Ecto neural progenitor cell (in vitro differentiated cells): ENCODE measurements around the gene SMAD7.

ENCODE experiments used
- DNase-seq: peaks from one replicate; pipeline ENCODE4 v3.0.0-alpha.2; 2018; ENCODE audit warnings: low spot score

Gene SMAD7

DNA sequence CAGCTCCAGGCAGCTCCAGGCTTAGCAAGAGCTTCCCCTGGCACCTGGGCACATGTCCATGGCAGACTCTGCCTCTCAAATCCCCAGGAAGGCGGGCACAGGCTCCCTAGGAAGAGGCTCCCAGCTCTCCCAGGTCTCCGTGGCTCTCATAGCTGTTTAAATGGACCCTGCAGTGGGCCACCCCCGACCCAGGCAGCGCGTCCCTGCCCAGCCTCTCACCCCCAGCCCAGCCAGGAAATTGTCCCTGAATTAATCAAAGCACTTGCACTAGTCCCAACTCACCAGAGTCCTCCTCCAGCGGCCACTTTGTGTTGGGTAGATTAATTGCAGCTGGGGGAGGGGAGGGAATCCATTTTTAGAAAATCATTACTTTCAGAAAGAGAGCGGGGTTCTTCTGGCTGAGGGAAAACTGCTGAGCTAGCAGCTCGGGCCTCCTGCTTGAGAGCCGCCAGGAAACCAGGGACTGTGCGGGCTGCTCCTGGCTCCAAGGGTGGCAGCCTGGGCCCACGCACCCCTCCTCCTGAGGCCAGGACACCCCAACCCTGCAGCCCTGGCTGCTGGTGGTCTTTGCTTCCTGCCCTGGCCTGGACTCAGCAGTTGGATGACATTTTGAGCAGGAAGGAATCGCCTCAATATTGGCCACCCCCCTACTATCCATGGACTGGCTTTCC is 36.0 kb downstream of the SMAD7 start:
- no peak for DNase-seq

GRCh38 chr18:48913775-48914174 is 37.0 kb downstream of the SMAD7 start:
- DNase-seq = no peak

- DNase-seq = no peak
Observed at GRCh38 chr18:48913201-48913600, 37.6 kb downstream of the SMAD7 start.

DNA sequence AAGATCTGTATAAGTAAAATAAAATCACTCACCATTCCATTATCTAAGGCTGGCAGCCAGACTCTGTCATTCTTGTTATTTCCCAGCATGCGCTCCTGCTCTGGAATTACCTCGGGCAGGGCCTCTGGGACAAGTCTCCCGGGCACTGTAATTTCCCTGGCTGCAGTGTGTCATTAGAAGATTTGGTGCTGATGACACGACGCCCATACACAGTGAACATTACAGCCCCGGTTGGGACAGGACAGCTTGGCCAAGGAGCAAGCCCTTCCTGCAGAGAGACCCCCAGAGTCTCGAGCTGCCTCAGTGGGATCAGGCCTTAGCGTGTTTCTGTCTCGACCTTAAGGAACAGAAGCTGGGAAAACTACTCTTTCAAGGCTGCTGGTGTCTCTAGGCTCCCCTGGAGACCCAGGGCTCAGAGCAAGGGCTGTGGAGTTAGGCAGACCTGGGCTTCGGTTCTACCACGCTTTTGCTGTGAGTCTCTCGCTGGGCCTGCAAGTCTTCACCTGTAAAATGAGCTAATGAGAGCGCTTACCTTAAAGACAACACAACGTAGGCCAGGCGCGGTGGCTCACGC is 39.7 kb downstream of the SMAD7 start:
- DNase-seq = no peak

DNA sequence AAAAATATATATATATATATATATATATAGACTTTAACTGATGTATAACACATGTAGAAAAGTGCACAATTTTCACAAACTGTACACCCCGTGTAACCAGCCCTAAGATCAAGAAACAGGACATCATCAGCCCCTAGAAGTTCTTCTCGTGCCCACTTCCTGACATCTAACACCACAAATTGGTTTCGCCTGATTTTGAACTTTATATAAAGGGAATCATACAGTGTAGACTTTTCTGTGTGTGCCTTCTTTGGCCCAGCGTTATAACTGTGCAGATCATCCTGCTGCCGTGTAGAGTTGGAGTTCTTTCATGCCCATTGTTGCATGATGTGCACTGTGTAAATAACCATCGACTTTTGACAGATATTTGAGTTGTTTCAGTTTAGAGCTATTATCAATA is 41.0 kb downstream of the SMAD7 start:
- DNase-seq = no peak

DNA sequence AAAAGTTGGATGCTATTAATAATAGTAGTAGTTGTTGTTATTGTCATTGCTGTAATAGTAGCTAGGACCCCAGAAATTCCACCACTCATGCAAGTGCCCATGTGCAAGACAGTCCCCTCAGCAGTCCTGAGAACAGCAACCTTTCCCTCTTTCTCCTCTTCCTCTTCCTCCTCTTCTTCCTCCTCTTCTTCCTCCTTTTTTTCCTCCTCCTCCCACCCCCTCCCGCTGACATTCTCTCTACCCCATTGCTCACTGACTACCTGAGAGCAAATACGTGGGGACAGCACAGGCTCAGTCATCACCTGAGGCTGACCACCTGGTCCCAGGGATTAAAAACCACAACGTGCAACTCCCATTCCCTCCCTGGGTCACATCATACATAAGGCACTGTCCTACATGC is 41.8 kb downstream of the SMAD7 start:
- no peak for DNase-seq

- no peak for DNase-seq
Observed at GRCh38 chr18:48905513-48905912, 45.3 kb downstream of the SMAD7 start.

GRCh38 chr18:48904847-48905394 is 45.8 kb downstream of the SMAD7 start:
- DNase-seq = peak; percentile 8

DNA sequence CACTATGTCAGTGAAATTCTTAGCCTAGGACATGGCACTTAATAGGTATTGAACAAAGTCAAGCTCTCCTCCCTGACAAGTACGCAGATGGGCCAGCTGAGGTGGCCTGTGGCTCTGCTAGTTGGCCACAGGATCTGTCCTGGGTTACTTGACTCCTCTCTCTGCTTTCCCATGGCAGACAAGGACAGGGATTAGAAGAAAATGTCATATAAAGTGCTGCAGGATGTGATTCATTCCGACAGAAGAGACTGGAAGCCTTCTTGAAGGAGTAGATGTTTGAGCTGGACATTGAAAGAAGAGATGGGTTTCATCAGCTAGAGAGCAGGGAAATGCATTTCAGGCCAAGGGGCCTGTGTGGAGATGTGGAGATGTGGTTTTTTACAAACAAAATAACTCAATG is 46.7 kb downstream of the SMAD7 start:
- DNase-seq = peak; percentile 26

DNA sequence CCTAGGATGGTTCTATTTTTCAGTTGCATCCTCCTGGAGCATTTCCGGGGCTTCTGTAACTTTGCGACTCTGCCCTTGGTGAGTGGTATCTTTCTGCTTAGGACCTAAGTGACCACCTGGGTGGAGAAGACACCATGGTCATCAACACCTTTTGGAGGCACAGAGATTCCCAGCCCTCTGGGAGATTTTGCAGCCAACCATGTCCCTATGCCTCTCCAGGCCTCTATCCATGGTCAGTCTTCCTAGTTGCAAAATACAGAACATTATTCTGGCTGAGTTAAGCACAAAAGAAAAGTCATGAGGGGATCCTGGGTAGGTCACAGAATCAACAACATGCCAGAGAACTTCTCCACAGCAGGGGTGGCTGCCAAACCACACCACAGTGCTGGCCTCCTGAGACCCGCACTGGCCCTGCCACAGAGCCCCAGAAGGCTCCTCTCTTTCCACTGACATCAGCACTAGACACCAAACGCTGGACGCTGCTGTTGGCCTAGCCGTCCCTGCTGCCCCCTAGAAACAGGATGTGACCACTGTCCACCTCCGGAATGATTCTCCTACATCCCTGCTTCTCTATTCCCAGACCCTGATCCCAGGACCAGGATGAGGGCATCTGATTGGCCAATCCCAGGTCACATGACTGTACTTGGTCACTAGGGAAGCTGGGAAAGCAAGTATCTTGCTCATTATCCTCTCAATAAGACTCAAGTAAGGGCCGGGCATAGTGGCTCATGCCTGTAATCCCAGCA is 47.7 kb downstream of the SMAD7 start:
- DNase-seq = peak; percentile 39

DNA sequence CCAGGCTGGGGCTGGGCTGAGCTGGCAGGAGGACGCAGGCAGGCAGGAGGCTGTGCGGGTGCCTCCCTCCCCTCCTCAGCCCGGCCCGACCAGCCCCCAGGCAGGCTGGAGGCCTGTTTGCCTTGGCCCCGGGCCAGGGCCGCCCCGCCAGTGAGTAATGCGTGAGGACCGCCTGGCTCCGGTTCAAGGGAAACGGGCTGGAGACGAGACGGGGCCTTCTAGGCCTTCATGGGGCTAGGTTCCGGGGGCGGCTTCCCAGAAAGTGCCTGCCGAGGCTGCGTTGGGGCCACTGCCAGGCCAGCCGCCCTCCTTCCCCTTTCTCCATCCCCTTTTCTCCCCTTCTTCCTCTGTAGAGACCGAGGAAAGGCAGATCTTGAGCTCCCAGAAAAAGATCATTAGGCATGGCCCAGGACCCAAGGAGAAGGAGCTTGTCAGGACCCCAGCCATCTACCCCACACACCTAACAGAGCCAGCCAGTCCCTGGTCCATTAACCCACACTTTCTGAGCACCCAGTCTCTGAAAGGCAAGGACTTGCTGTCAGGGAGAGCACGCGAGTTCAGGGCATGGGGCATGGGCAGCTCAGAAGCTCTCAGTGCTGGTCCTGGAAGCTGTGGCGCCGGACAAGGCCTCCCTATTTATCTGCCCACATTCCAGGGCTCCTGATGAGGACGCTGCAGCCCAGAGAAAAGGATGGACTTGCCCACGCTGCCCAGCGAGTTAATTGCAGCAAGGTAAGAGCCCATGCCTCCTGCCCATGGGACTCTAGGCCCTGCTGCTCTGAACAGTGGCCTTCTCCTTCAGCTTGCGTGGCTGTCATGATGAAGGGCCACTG is 48.5 kb downstream of the SMAD7 start:
- peak; percentile 44 for DNase-seq

DNA sequence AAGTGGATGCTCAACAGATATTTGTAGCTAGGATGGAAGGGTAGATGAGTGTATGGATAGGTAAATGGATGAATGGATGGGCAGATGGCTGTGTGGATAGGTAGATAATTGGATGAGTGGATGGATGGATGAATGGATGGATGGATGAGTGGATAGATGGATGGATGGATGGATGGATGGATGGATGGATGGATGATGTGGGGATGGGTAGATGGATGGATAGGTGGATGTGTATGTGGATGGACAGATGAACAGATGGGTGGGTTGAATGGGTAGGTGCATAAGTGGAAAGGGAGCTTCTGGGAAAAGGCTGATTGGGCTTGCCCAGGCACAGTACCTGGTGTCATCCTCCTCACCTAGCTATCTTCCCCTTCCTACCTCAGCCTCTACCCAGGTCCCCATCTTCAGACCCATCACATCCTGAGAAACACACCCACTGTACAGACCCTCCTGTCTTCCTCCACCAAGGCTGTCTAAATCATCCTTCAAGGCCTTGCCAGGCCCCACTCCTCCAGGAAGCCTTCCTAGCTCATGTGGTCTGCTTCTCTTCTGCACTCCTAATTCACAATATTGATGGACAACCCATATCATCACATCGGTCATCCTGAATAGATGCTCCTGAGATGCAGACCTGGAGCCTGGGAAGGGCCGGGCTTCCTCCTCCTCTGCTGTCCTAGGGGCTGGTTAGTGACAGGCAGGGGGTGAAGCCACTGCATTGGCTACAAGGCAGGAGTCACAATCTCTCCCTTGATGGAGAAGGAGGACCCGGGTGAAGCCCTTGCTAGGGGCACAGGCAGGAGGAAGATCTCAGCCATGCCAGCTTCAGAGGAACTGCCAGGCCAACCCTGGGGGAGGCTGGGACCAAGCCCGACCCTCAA is 49.4 kb downstream of the SMAD7 start:
- peak; percentile 34 for DNase-seq

DNA sequence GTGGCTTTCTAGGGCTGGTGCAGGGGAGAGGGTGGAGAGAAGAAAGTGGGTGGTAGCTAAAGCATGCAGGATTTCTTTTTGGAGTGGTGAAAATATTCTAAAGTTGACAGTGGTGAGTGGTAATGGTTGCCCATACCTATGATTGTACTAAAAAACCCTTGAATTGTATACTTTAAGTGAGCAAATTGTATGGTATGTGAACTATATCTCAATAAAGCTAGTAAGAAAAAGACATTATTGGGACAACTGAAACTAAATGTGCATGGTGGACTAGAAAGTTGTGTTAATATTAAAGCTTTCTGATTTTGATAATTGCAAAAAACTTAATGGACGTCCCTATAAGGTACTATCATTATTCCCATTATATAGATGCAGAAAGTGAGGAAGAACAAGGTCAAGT is 50.3 kb downstream of the SMAD7 start:
- no peak for DNase-seq

GRCh38 chr18:48899558-48900174 is 51.1 kb downstream of the SMAD7 start:
- no peak for DNase-seq

DNA sequence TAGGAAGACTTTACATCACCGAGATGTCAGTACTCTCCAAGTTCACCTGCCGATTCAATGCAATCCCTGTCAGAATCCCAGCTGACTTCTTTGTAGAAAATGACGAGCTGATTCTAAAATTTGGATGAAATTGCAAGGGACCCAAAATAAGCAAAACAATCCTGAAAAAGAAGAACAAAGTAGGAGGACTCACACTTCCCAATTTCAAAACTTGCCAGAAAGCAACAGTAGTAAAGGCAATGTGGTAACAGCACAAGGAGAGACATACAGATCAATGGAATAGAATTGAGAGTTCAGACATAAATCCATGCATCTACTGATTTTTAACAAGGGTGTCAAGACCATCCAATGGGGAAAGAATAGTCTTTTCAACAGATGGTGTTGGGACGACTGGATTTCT is 52.2 kb downstream of the SMAD7 start:
- DNase-seq = no peak

- no peak for DNase-seq
Observed at GRCh38 chr18:48897531-48897930, 53.2 kb downstream of the SMAD7 start.

DNA sequence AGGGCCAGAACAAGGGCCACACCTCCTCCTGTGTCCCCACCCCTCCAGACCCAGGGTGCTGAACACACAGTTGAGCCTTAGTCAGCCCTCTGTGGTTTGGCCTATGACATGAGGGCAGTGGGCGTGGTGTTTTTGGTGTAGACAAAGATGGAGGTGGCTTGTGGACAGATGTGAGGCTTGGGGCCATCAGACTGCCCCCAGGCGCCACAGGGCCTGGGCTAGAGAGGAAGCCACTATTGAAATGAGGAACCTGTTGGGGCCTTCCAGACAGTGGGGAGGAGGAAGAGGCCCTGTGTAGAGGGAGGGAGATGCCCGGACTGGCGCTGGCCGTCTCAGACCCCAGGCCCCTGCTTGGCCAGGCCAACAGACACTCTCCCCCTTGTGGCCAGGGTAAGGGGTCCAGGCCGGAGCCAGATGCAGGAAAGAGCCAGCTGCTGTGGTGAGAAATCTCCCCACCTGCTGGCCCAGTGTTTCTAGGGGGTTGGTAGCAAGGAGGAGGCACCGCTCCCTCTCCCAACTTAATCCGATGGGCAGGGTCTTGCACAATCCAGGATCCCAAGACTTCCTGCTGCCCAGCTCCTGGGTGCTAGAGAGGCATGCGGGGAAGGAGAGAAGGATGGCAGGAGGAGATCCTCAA is 53.8 kb downstream of the SMAD7 start:
- peak; percentile 66 for DNase-seq

DNA sequence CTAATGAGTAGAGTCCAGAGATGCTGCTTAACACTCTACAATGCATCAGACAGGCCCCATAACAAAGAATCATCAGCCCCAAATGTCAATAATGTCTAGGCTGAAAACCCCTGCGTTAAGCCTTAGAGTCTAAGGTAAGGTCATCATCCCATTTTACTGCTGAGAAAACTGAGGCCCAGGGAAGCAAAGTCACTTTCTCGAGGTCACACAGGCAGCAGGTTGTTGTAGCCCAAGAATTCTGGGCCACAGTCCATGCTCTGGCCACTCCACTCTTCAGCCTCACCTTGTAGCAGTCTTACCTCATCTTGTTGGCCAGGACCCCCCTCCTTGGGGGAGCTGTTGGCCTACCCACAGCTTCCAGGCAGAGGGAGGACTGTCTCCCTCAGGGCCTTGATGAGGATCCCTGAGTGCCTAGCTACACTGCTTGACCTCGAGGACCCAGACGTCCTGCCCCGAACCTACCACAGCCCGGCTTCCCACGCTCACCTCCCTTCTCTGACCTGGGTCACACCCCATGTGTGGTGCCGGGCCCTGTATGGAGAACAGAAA is 54.4 kb downstream of the SMAD7 start:
- peak; percentile 16 for DNase-seq

GRCh38 chr18:48894799-48895346 is 55.9 kb downstream of the SMAD7 start:
- no peak for DNase-seq
